Ishikawa (cell line): ENCODE measurements around the gene SBNO2.

Experiments
- CEBPB ChIP-seq: IDR thresholded peaks from 2 replicates; pipeline ENCODE4 v1.6.1; 2012
- CREB1 ChIP-seq: IDR thresholded peaks from 2 replicates; pipeline ENCODE4 v1.6.1; 2012; ENCODE audit warnings: low read depth
- EGR1 ChIP-seq: IDR thresholded peaks from 2 replicates; pipeline ENCODE4 v1.6.1; 2012
- EP300 ChIP-seq: IDR thresholded peaks from 2 replicates; pipeline ENCODE4 v1.6.1; 2012; ENCODE audit warnings: borderline replicate concordance
- FOXM1 ChIP-seq: IDR thresholded peaks from 2 replicates; pipeline ENCODE4 v1.6.1; 2012; ENCODE audit warnings: low read depth, borderline replicate concordance
- MAX ChIP-seq: IDR thresholded peaks from 2 replicates; pipeline ENCODE4 v1.6.1; 2012
- NFIC ChIP-seq: IDR thresholded peaks from 2 replicates; pipeline ENCODE4 v1.6.1; 2012
- RAD21 ChIP-seq: IDR thresholded peaks from 2 replicates; pipeline ENCODE4 v1.6.1; 2012; ENCODE audit warnings: low read depth
- TAF1 ChIP-seq: IDR thresholded peaks from 2 replicates; pipeline ENCODE4 v1.6.1; 2012; ENCODE audit warnings: low read depth, mild to moderate bottlenecking
- TCF12 ChIP-seq: IDR thresholded peaks from 2 replicates; pipeline ENCODE4 v1.6.1; 2012; ENCODE audit warnings: low read depth
- TEAD4 ChIP-seq: IDR thresholded peaks from 2 replicates; pipeline ENCODE4 v1.6.1; 2012
- USF1 ChIP-seq: IDR thresholded peaks from 2 replicates; pipeline ENCODE4 v1.6.1; 2012
- YY1 ChIP-seq: IDR thresholded peaks from 2 replicates; pipeline ENCODE4 v1.6.1; 2012; ENCODE audit warnings: low read depth
- ZBTB7A ChIP-seq: IDR thresholded peaks from 2 replicates; pipeline ENCODE4 v1.6.1; 2012; ENCODE audit warnings: low read depth
- TF ChIP-seq, protein P1 (sequence below): IDR thresholded peaks from 2 replicates; pipeline ENCODE4 v1.6.1; 2012; ENCODE audit warnings: low read depth, mild to moderate bottlenecking

Gene SBNO2

DNA sequence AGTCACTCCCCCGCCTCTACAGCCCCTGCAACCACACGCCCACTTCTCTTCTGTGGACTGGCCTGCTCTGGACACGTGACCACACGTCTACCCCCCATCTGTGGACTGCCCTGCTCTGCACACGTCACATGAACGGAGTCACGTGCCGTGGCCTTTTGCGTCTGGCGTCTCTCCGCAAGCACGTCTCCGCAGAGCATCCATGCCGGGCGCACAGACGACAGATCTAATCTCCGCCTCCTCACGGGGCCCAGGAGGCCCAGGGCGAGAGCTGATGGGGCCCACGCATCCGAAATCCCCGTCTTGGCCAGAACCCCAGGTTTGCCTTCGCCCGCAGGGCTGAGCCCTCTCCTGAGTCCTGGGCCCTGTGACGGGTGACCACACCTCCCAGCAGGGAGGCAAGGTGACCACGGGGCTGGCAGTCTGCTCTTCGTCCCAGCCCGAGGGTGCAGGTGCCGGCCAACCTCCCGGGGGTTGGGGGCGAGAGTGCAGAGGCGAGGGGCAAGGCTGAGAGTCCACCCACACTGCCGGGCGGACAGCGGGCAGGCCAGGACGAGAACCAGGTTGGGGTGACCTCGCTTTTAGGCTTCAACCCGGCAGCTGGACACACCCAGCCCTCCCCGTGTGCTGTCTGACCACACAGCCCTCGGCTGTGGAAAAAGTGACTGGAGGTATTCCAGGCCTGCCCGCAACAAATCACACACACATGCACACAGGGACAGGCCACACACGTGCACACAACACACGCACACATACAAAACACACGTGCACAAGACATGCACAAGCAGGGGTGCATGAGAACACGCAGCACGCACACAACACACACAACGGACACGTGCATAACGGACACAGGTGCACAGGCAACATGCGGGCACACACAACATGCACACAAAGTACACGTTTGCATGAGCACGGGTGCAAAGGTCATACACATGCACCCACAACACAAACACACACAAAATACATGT is 3.9 kb downstream of the SBNO2 start:
- TF ChIP-seq USF1: peak; percentile 79
- TF ChIP-seq EP300: peak; percentile 26; the same call in 1 of the 2 replicates
- TF ChIP-seq ZBTB7A: no peak
- TF ChIP-seq, protein P1, sequence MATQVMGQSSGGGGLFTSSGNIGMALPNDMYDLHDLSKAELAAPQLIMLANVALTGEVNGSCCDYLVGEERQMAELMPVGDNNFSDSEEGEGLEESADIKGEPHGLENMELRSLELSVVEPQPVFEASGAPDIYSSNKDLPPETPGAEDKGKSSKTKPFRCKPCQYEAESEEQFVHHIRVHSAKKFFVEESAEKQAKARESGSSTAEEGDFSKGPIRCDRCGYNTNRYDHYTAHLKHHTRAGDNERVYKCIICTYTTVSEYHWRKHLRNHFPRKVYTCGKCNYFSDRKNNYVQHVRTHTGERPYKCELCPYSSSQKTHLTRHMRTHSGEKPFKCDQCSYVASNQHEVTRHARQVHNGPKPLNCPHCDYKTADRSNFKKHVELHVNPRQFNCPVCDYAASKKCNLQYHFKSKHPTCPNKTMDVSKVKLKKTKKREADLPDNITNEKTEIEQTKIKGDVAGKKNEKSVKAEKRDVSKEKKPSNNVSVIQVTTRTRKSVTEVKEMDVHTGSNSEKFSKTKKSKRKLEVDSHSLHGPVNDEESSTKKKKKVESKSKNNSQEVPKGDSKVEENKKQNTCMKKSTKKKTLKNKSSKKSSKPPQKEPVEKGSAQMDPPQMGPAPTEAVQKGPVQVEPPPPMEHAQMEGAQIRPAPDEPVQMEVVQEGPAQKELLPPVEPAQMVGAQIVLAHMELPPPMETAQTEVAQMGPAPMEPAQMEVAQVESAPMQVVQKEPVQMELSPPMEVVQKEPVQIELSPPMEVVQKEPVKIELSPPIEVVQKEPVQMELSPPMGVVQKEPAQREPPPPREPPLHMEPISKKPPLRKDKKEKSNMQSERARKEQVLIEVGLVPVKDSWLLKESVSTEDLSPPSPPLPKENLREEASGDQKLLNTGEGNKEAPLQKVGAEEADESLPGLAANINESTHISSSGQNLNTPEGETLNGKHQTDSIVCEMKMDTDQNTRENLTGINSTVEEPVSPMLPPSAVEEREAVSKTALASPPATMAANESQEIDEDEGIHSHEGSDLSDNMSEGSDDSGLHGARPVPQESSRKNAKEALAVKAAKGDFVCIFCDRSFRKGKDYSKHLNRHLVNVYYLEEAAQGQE: no peak
- TF ChIP-seq TEAD4: no peak
- no peak for TF ChIP-seq YY1
- TF ChIP-seq CEBPB: no peak
- TF ChIP-seq NFIC: peak; percentile 51
- TF ChIP-seq FOXM1: no peak
- no peak for TF ChIP-seq CREB1
- no peak for TF ChIP-seq RAD21
- TF ChIP-seq EGR1: peak; percentile 35
- TF ChIP-seq TCF12: no peak

DNA sequence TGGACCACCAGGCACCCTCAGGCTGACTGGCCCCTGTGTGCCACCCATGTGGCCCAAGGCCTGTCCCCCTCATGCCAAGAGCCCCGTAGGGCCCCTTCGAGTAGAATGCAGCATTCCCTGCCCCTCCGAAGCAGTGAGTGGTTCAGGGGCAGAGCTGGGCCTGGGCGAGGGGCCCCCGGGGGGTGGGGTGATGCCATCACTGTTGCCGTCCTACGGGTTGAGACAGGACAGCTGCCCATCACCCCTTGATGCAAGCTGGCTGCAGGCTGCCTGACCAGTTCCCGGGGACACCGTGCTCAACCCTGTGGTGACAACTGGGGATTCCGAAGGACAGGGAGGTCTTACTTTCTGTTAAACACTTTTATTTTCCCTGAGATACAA is 4.7 kb downstream of the SBNO2 start:
- TF ChIP-seq FOXM1 (no peak), EGR1 (no peak), TAF1 (no peak), ZBTB7A (no peak; the same call in 1 of the 2 replicates), TEAD4 (no peak), CEBPB (no peak), CREB1 (no peak), RAD21 (no peak), YY1 (no peak), NFIC (no peak), EP300 (no peak), MAX (no peak), TCF12 (no peak), USF1 (no peak)
- TF ChIP-seq, protein P1: no peak

- no peak for TF ChIP-seq NFIC
- TF ChIP-seq TAF1: no peak
- no peak for TF ChIP-seq RAD21
- 0 out of 2 replicates have a peak, but pooled peaks have one; percentile 8 for TF ChIP-seq ZBTB7A
Observed at GRCh38 chr19:1168572-1169410, 5.3 kb downstream of the SBNO2 start.

DNA sequence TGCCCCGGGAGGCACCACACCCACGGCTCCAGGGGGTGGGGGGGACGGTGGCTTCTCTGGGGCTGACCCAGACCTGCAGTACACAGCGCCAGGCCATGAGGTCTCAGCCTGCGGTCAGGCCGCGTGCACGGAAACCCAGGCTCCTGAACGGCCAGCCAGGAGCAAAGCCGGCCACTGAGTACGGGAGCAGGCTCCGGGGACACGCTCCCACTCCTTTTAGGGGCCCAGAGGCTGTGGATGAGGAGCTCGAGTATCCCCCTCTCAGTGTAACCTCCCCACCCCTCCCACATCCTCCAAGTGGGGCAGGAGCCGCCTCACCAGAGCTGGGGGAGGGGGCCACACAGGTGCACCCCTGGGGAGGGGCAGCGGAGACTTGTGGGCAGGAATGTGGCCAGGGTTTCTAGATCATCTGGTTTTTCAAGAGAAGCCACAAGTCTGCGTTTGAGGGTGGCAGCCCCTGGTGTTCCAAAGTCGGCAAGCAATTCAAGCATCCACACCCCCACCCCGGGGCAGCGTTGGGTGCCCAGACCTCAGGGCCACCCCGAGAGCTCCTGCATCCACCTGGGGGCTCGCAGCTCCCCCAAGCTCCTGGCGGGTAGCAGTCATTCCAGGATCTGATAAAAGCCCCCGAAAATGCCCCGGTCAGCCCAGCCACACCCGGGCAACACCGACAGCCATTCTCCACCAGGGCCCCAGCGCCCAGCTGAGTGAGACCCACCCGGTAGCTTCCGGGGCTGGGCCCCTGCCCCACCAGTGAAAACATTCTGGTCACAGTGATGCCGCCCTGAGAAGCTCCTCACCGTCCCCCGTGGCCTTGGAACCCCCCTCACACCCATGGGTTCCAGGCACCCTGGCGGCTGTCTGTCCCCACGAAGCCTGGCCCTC is 6.1 kb downstream of the SBNO2 start:
- TF ChIP-seq TEAD4: 0 out of 2 replicates have a peak, but pooled peaks have one; percentile 8
- TF ChIP-seq TAF1: no peak
